HEK293 (cell line): ENCODE data around the gene DGKG.

Source experiments
- CTCF ChIA-PET: fragments of 350-600 bp; formaldehyde crosslinking; extraction: SDS; loops from one replicate; lab custom pipeline; 2021; ENCODE audit warnings: antibody characterized with exemption; lab: Yijun Ruan, JAX
- POLR2A ChIA-PET: fragments of 300-600 bp; formaldehyde crosslinking; extraction: SDS; loops from one replicate; lab custom pipeline; 2020; ENCODE audit warnings: antibody characterized with exemption, inconsistent platforms; lab: Yijun Ruan, JAX
- H3K27ac ChIP-seq: fragments of 200-500 bp; sonication (Bioruptor generic); 2 replicates; pipeline ENCODE4 v1.5.1; 2014; ENCODE audit warnings: low read depth, low read length, control low read depth, inconsistent platforms; ENCODE audit errors: extremely low read depth
- H3K36me3 ChIP-seq, 2 experiments: fragments of 200-500 bp in 1 of 2; sonication (Bioruptor generic) in 1 of 2; 1 replicate in 1 of 2; 2 replicates in 1 of 2; pipeline ENCODE4 v1.5.1; 2014 to 2017; ENCODE audit warnings: inconsistent platforms in 2 of 2, low read length in 2 of 2; ENCODE audit not compliant: control insufficient read depth in 2 of 2, insufficient read depth in 1 of 2
- H3K4me1 ChIP-seq: fragments of 200-500 bp; sonication (Bioruptor generic); 2 replicates; pipeline ENCODE4 v1.5.1; 2014; ENCODE audit warnings: mild to moderate bottlenecking, low read length, inconsistent platforms; ENCODE audit not compliant: control insufficient read depth, insufficient read depth
- H3K4me3 ChIP-seq: 2 replicates; pipeline ENCODE4 v1.5.1; 2011; ENCODE audit warnings: low read depth, mild to moderate bottlenecking, control low read depth, low read length, moderate library complexity
- H3K9me3 ChIP-seq: fragments of 200-500 bp; sonication (Bioruptor generic); 2 replicates; pipeline ENCODE4 v1.5.1; 2014; ENCODE audit warnings: low read depth, low read length, inconsistent platforms; ENCODE audit not compliant: control insufficient read depth, insufficient read depth
- HOXA7 ChIP-seq: sonication (generic); formaldehyde crosslinking; IDR thresholded peaks from 2 replicates; pipeline ENCODE4 v1.8.1; 2022; ENCODE audit warnings: missing genetic modification reagents, borderline replicate concordance
- KLF7 ChIP-seq: fragments of 450-650 bp; formaldehyde crosslinking; IDR thresholded peaks from 2 replicates; pipeline ENCODE4 v1.5.1; 2016; ENCODE audit warnings: missing biosample characterization, missing genetic modification characterization, borderline replicate concordance
- MYNN ChIP-seq: fragments of 450-650 bp; formaldehyde crosslinking; IDR thresholded peaks from 2 replicates; pipeline ENCODE4 v1.5.1; 2016; ENCODE audit warnings: missing biosample characterization, missing genetic modification characterization, borderline replicate concordance
- PRDM1 ChIP-seq: fragments of 450-650 bp; formaldehyde crosslinking; IDR thresholded peaks from 2 replicates; pipeline ENCODE4; 2016; ENCODE audit warnings: missing biosample characterization, missing genetic modification characterization
- SCRT2 ChIP-seq: fragments of 450-650 bp; formaldehyde crosslinking; IDR thresholded peaks from 2 replicates; pipeline ENCODE4 v1.5.1; 2016; ENCODE audit warnings: missing biosample characterization, missing genetic modification characterization
- ZEB2 ChIP-seq: fragments of 450-650 bp; formaldehyde crosslinking; IDR thresholded peaks from 2 replicates; pipeline ENCODE4 v1.5.1; 2016; ENCODE audit warnings: missing biosample characterization, missing genetic modification characterization
- ZNF184 ChIP-seq: fragments of 450-650 bp; IDR thresholded peaks from 2 replicates; pipeline ENCODE4 v1.5.1; 2018; ENCODE audit warnings: missing biosample characterization, mild to moderate bottlenecking, missing genetic modification characterization
- ZNF558 ChIP-seq: fragments of 450-650 bp; formaldehyde crosslinking; IDR thresholded peaks from 2 replicates; pipeline ENCODE4 v1.5.1; 2016; ENCODE audit warnings: missing biosample characterization, missing genetic modification characterization
- ZNF623 ChIP-seq: fragments of 450-650 bp; formaldehyde crosslinking; IDR thresholded peaks from 2 replicates; pipeline ENCODE4 v1.5.1; 2016; ENCODE audit warnings: missing biosample characterization, missing genetic modification characterization
- ZNF701 ChIP-seq: fragments of 450-650 bp; formaldehyde crosslinking; IDR thresholded peaks from 2 replicates; pipeline ENCODE4 v1.5.1; 2016; ENCODE audit warnings: missing biosample characterization, missing genetic modification characterization
- ZNF704 ChIP-seq: fragments of 450-650 bp; formaldehyde crosslinking; IDR thresholded peaks from 2 replicates; pipeline ENCODE4 v1.5.1; 2016; ENCODE audit warnings: missing biosample characterization, missing genetic modification characterization
- ZNF747 ChIP-seq: fragments of 450-650 bp; formaldehyde crosslinking; IDR thresholded peaks from 2 replicates; pipeline ENCODE4 v1.5.1; 2016; ENCODE audit warnings: missing biosample characterization, missing genetic modification characterization
- ZNF837 ChIP-seq: fragments of 450-650 bp; formaldehyde crosslinking; IDR thresholded peaks from 2 replicates; pipeline ENCODE4 v1.5.1; 2016; ENCODE audit warnings: missing biosample characterization, missing genetic modification characterization
- TF ChIP-seq, protein P1 (sequence below): fragments of 450-650 bp; formaldehyde crosslinking; IDR thresholded peaks from 2 replicates; pipeline ENCODE4 v1.5.1; 2016; ENCODE audit warnings: missing biosample characterization, missing genetic modification characterization
- TF ChIP-seq, protein P2 (sequence below): fragments of 450-650 bp; formaldehyde crosslinking; IDR thresholded peaks from 2 replicates; pipeline ENCODE4 v1.5.1; 2016; ENCODE audit warnings: missing biosample characterization, missing genetic modification characterization
- TF ChIP-seq, protein P3 (sequence below): fragments of 450-650 bp; formaldehyde crosslinking; IDR thresholded peaks from 2 replicates; pipeline ENCODE4 v1.5.1; 2017; ENCODE audit warnings: missing biosample characterization, missing genetic modification characterization

DGKG gene

GRCh38 chr3:186316666-186317260, 45.3 kb downstream of the DGKG start:
- POLR2A ChIA-PET = no interaction called here
- CTCF ChIA-PET = no interaction called here
- H3K4me1 ChIP-seq = no peaks in the 10 kb centered on the region
- H3K9me3 ChIP-seq = no peaks in the 10 kb centered on the region
- TF ChIP-seq, protein P1, sequence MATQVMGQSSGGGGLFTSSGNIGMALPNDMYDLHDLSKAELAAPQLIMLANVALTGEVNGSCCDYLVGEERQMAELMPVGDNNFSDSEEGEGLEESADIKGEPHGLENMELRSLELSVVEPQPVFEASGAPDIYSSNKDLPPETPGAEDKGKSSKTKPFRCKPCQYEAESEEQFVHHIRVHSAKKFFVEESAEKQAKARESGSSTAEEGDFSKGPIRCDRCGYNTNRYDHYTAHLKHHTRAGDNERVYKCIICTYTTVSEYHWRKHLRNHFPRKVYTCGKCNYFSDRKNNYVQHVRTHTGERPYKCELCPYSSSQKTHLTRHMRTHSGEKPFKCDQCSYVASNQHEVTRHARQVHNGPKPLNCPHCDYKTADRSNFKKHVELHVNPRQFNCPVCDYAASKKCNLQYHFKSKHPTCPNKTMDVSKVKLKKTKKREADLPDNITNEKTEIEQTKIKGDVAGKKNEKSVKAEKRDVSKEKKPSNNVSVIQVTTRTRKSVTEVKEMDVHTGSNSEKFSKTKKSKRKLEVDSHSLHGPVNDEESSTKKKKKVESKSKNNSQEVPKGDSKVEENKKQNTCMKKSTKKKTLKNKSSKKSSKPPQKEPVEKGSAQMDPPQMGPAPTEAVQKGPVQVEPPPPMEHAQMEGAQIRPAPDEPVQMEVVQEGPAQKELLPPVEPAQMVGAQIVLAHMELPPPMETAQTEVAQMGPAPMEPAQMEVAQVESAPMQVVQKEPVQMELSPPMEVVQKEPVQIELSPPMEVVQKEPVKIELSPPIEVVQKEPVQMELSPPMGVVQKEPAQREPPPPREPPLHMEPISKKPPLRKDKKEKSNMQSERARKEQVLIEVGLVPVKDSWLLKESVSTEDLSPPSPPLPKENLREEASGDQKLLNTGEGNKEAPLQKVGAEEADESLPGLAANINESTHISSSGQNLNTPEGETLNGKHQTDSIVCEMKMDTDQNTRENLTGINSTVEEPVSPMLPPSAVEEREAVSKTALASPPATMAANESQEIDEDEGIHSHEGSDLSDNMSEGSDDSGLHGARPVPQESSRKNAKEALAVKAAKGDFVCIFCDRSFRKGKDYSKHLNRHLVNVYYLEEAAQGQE (tag by site-specific recombination) = no peak
- TF ChIP-seq ZNF558 (tag by site-specific recombination) (no peak), ZNF701 (tag by site-specific recombination) (no peak), ZNF747 (tag by site-specific recombination) (no peak), SCRT2 (tag by site-specific recombination) (no peak), ZNF704 (no peak), ZNF184 (tag by site-specific recombination) (no peak), KLF7 (tag by site-specific recombination) (no peak), ZEB2 (tag by site-specific recombination) (no peak), PRDM1 (tag by site-specific recombination) (no peak), HOXA7 (CRISPR knock-in tag) (no peak), ZNF623 (no peak), ZNF837 (tag by site-specific recombination) (no peak), MYNN (tag by site-specific recombination) (no peak)
- TF ChIP-seq, protein P2, sequence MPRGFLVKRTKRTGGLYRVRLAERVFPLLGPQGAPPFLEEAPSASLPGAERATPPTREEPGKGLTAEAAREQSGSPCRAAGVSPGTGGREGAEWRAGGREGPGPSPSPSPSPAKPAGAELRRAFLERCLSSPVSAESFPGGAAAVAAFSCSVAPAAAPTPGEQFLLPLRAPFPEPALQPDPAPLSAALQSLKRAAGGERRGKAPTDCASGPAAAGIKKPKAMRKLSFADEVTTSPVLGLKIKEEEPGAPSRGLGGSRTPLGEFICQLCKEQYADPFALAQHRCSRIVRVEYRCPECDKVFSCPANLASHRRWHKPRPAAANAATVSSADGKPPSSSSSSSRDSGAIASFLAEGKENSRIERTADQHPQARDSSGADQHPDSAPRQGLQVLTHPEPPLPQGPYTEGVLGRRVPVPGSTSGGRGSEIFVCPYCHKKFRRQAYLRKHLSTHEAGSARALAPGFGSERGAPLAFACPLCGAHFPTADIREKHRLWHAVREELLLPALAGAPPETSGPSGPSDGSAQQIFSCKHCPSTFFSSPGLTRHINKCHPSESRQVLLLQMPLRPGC (tag by site-specific recombination) = no peak
- TF ChIP-seq, protein P3, sequence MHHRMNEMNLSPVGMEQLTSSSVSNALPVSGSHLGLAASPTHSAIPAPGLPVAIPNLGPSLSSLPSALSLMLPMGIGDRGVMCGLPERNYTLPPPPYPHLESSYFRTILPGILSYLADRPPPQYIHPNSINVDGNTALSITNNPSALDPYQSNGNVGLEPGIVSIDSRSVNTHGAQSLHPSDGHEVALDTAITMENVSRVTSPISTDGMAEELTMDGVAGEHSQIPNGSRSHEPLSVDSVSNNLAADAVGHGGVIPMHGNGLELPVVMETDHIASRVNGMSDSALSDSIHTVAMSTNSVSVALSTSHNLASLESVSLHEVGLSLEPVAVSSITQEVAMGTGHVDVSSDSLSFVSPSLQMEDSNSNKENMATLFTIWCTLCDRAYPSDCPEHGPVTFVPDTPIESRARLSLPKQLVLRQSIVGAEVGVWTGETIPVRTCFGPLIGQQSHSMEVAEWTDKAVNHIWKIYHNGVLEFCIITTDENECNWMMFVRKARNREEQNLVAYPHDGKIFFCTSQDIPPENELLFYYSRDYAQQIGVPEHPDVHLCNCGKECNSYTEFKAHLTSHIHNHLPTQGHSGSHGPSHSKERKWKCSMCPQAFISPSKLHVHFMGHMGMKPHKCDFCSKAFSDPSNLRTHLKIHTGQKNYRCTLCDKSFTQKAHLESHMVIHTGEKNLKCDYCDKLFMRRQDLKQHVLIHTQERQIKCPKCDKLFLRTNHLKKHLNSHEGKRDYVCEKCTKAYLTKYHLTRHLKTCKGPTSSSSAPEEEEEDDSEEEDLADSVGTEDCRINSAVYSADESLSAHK (tag by site-specific recombination) = no peak
- TF ChIP-seq, all 188 proteins: peak for 0
- Histone ChIP-seq H3K27ac (no peak overlapping the region), H3K4me3 (no peak overlapping the region), H3K36me3 (no peaks in the 10 kb centered on the region)
